Fibroblast of lung (primary cell): Measurements from ENCODE around the gene TSR3.

ENCODE experiments used
- CTCF ChIP-seq, 2 donors: IDR thresholded peaks in 1 of 2; conservative IDR thresholded peaks in 1 of 2; 1 replicate in 1 of 2; 2 replicates in 1 of 2; pipeline ENCODE4 v1.5.1; 2011 to 2012; ENCODE audit warnings: low read length in 2 of 2, control low read depth in 1 of 2, inconsistent platforms in 1 of 2, low read depth in 1 of 2, mild to moderate bottlenecking in 1 of 2
- EZH2 ChIP-seq: IDR thresholded peaks from 2 replicates; pipeline ENCODE4 v1.5.1; 2012; ENCODE audit warnings: low read length, control low read depth, mild to moderate bottlenecking; ENCODE audit errors: missing control alignments

- no peak for TF ChIP-seq CTCF (conservative IDR thresholded peaks at IDR 0.05 in 1 of 2, IDR thresholded peaks at IDR 0.05 in 1 of 2; ENCODE audit: low read depth in 1 of 2, low read length in 2 of 2)
- no peak for TF ChIP-seq EZH2
Observed at GRCh38 chr16:1322407-1322806, 29.3 kb downstream of the TSR3 start.
